8988T (cell line): Measurements from ENCODE around the gene RXYLT1.
"Not testable (repeated sequence)": the region's sequence is repeated elsewhere in the genome, so short reads cannot be mapped to it uniquely, and the experiment has no call there.

Experiments used
- DNase-seq: peaks from one replicate; pipeline ENCODE4 v3.0.0; 2011

Gene RXYLT1

GRCh38 chr12:63804746-63805145 lies 25.0 kb downstream of the RXYLT1 start:
- no peak for DNase-seq

GRCh38 chr12:63805704-63806672 lies 26.3 kb downstream of the RXYLT1 start:
- no peak for DNase-seq

GRCh38 chr12:63808631-63809030 lies 28.9 kb downstream of the RXYLT1 start:
- no peak for DNase-seq

GRCh38 chr12:63809566-63809965 lies 29.9 kb downstream of the RXYLT1 start:
- DNase-seq = no peak

GRCh38 chr12:63811334-63811733 lies 31.6 kb downstream of the RXYLT1 start:
- DNase-seq = no peak

- DNase-seq = no peak
Observed at GRCh38 chr12:63811755-63812154, 32.0 kb downstream of the RXYLT1 start.

- no peak for DNase-seq
Observed at GRCh38 chr12:63814146-63814772, 34.5 kb downstream of the RXYLT1 start.

GRCh38 chr12:63815482-63815852 lies 35.8 kb downstream of the RXYLT1 start:
- DNase-seq = no peak

- no peak for DNase-seq
Observed at GRCh38 chr12:63816031-63816430, 36.3 kb downstream of the RXYLT1 start.

- DNase-seq = no peak
Observed at GRCh38 chr12:63820427-63820826, 40.7 kb downstream of the RXYLT1 start.

- no peak for DNase-seq
Observed at GRCh38 chr12:63821781-63822251, 42.1 kb downstream of the RXYLT1 start.

GRCh38 chr12:63822352-63822751 lies 42.6 kb downstream of the RXYLT1 start:
- no peak for DNase-seq

- DNase-seq = no peak
Observed at GRCh38 chr12:63823040-63823439, 43.3 kb downstream of the RXYLT1 start.

GRCh38 chr12:63826006-63826585 lies 46.4 kb downstream of the RXYLT1 start:
- peak; percentile 23 for DNase-seq

- no peak for DNase-seq
Observed at GRCh38 chr12:63828867-63829266, 49.2 kb downstream of the RXYLT1 start.

GRCh38 chr12:63836046-63836445 lies 56.3 kb downstream of the RXYLT1 start:
- DNase-seq = no peak

- DNase-seq = no peak
Observed at GRCh38 chr12:63836936-63837335, 57.2 kb downstream of the RXYLT1 start.

- no peak for DNase-seq
Observed at GRCh38 chr12:63838411-63838810, 58.7 kb downstream of the RXYLT1 start.

GRCh38 chr12:63841011-63841410 lies 61.3 kb downstream of the RXYLT1 start:
- no peak for DNase-seq

GRCh38 chr12:63841571-63841970 lies 61.9 kb downstream of the RXYLT1 start:
- no peak for DNase-seq

- DNase-seq = not testable (repeated sequence)
Observed at GRCh38 chr12:63842750-63843149, 63.0 kb downstream of the RXYLT1 start.

- no peak for DNase-seq
Observed at GRCh38 chr12:63843254-63843720, 63.6 kb downstream of the RXYLT1 start.

- DNase-seq = peak; percentile 84
Observed at GRCh38 chr12:63843721-63844390, 64.1 kb downstream of the RXYLT1 start.
